H1 (cell line): Measurements from ENCODE around the gene DPEP1. TPM values are rescaled to one million over a fixed set of nuclear protein-coding genes. Genes with fewer than 3 reads are reported as not detected.
A peak's percentile ranks its signal among the peaks of the same experiment; 100 is the strongest.

Experiments
- BRCA1 ChIP-seq: IDR thresholded peaks from 2 replicates; pipeline ENCODE4 v1.6.1; 2012; ENCODE audit warnings: low read depth, low read length, improper control_type of control experiment
- CHD7 ChIP-seq: fragments of 300-600 bp; sonication (generic); IDR thresholded peaks from 2 replicates; pipeline ENCODE4 v1.7.1; 2012; ENCODE audit warnings: low read length, moderate library complexity, mild to moderate bottlenecking, inconsistent platforms; ENCODE audit not compliant: insufficient replicate concordance
- EGR1 ChIP-seq: IDR thresholded peaks from 2 replicates; pipeline ENCODE4 v1.6.1; 2011; ENCODE audit warnings: low read depth, low read length, borderline replicate concordance
- KDM4A ChIP-seq: IDR thresholded peaks from one replicate; pipeline ENCODE4 v1.7.1; 2012; ENCODE audit warnings: low read depth, mild to moderate bottlenecking, moderate library complexity, low read length, inconsistent platforms; ENCODE audit not compliant: severe bottlenecking
- NANOG ChIP-seq: IDR thresholded peaks from 2 replicates; pipeline ENCODE4 v1.6.1; 2011; ENCODE audit warnings: low read length, low read depth, mild to moderate bottlenecking, inconsistent platforms; ENCODE audit not compliant: insufficient read depth, poor library complexity, severe bottlenecking
- RBBP5 ChIP-seq: IDR thresholded peaks from 2 replicates; pipeline ENCODE4 v1.7.1; 2012; ENCODE audit warnings: low read depth, mild to moderate bottlenecking, inconsistent platforms, low read length, moderate library complexity, borderline replicate concordance
- SRF ChIP-seq: IDR thresholded peaks from 2 replicates; pipeline ENCODE4 v1.6.1; 2011; ENCODE audit warnings: mild to moderate bottlenecking, low read depth, low read length, moderate library complexity
- SUZ12 ChIP-seq: fragments of 200-600 bp; sonication (generic); IDR thresholded peaks from 2 replicates; pipeline ENCODE4 v1.6.1; 2012; ENCODE audit warnings: mild to moderate bottlenecking, inconsistent platforms, low read length, moderate library complexity, mixed read lengths
- TAF1 ChIP-seq: IDR thresholded peaks from 2 replicates; pipeline ENCODE4 v1.6.1; 2011; ENCODE audit warnings: mild to moderate bottlenecking, low read depth, low read length
- TEAD4 ChIP-seq: IDR thresholded peaks from 2 replicates; pipeline ENCODE4 v1.6.1; 2012; ENCODE audit warnings: low read depth, low read length, inconsistent platforms, mixed read lengths
- polyA plus RNA-seq, 7 experiments: library from polyadenylated mRNA; depleted of rRNA in 3 of 7; stranded (reverse) in 5 of 7; unstranded in 2 of 7; fragments of >200 nt in 5 of 7; fragments of 200-250 nt in 2 of 7; gene quantifications; 1 replicate in 5 of 7; 2 replicates in 1 of 7; 4 replicates in 1 of 7; pipeline versions ENCODE4 v1.2.1 to v1.2.3, GENCODE V29; 2011 to 2013; ENCODE audit warnings: missing spikeins in 2 of 7, mixed read lengths in 2 of 7
- total RNA-seq: library from RNA; stranded (reverse); fragmentation: NEBNext Ultra II Directional; extraction: Animal tissue kit (Norgen Biotek cat#: 25700); gene quantifications from 2 replicates; pipeline ENCODE4 v1.2.1, GENCODE V29; 2021

DPEP1 gene
- total and polyA plus RNA-seq, 2 of the 8 experiments (the other 6 are each of a cell fraction or from before 2014, with no cell fraction given), result 2.8 to 3.1 TPM

GRCh38 chr16:89657442-89658220, 44.2 kb downstream of the DPEP1 start, which contains the start of the genes CHMP1A and SPATA33 (continued):
- no peak for TF ChIP-seq CHD7
- TF ChIP-seq SUZ12, result no peak
- TF ChIP-seq BRCA1, result peak; percentile 76
- TF ChIP-seq SRF, result peak; percentile 1; the same call in 1 of the 2 replicates
- peak; percentile 37; the same call in 1 of the 2 replicates for TF ChIP-seq TAF1
- TF ChIP-seq TEAD4, result no peak
- TF ChIP-seq RBBP5, result peak; percentile 97
- peak; percentile 72 for TF ChIP-seq KDM4A
- no peak for TF ChIP-seq EGR1
- TF ChIP-seq NANOG, result no peak
